ENCODE data around the gene NOTUM. TPM values are rescaled to one million over a fixed set of nuclear protein-coding genes. Genes with fewer than 3 reads are reported as not detected.

NOTUM gene
- total RNA-seq, 4 donors from 2014 or later: 1.1 to 11.5 (median 1.5) TPM

DNA sequence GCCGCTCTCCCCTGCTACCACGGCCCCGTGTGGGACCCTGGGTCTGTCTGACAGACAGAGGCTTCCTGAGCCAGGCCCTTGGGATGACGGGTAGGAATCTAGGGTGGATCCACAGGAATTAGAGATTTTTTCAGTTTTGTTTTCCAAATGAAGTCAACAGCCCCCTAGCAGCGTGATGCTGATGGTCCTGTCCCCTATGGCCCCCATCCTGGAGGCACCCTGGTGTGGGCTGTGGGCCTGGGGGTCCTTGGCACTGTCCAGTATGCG, 46.2 kb upstream of the NOTUM start:
- H3K4me3 ChIP-seq: no peak overlapping the region
- peaks cover 33% of the 10 kb centered on the region for H3K4me1 ChIP-seq
- no peak for DNase-seq (ENCODE audit: low spot score in 2 of 2)
- no CpG with 5 or more reads among the region's 6 CpGs for WGBS
- no peaks in the 10 kb centered on the region for H3K27me3 ChIP-seq
- H3K27ac ChIP-seq: no peak overlapping the region
- TF ChIP-seq EP300 (IDR thresholded peaks at IDR 0.05): no peak
- no peak for TF ChIP-seq POLR2A (IDR thresholded peaks at IDR 0.05)
- TF ChIP-seq, protein P1, sequence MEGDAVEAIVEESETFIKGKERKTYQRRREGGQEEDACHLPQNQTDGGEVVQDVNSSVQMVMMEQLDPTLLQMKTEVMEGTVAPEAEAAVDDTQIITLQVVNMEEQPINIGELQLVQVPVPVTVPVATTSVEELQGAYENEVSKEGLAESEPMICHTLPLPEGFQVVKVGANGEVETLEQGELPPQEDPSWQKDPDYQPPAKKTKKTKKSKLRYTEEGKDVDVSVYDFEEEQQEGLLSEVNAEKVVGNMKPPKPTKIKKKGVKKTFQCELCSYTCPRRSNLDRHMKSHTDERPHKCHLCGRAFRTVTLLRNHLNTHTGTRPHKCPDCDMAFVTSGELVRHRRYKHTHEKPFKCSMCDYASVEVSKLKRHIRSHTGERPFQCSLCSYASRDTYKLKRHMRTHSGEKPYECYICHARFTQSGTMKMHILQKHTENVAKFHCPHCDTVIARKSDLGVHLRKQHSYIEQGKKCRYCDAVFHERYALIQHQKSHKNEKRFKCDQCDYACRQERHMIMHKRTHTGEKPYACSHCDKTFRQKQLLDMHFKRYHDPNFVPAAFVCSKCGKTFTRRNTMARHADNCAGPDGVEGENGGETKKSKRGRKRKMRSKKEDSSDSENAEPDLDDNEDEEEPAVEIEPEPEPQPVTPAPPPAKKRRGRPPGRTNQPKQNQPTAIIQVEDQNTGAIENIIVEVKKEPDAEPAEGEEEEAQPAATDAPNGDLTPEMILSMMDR (IDR thresholded peaks at IDR 0.05): no peak
- no peak for TF ChIP-seq POLR2AphosphoS5 (IDR thresholded peaks at IDR 0.05)
- H3K36me3 ChIP-seq: peaks cover 16% of the 10 kb centered on the region
- H3K9me3 ChIP-seq: no peaks in the 10 kb centered on the region

DNA sequence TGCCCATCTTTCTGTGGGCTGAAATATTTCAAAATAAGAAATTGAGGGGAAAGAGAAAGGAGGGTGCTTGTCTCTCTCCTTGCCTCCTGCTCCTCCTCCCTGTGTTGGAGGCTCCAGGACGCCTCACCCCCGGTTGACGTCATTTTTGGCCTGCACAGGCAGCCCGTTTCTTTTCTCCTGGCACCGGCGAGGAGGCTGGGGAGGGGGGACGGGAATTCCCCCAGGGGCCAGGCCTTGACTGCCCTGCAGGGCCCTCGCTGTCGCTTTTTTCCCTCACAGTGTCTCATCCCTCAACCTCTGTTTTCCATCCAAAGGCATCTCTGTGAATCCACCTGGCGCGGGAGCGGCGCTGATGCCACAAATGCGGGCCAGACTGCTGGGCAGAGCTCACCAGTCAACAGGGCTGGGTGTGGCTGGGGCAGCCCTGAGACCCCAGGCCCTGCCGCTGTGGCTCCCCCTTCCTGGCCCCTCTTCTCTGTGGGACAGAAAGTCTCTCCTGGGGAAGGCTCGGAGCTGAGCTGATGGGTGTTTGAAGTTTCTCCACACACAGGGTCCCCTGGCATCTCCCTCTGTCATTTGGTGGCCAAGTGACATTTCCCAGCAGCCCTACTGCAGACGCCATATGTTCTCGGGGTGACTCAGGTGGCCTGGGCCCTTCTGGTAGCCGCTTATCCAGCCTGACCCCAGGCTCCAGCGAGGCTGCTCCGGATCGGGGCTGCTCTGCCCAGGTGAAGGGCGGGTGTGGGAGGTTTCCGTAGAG, 45.7 kb upstream of the NOTUM start:
- no peaks in the 10 kb centered on the region for H3K9me3 ChIP-seq
- no peak overlapping the region for H3K4me3 ChIP-seq
- H3K4me1 ChIP-seq: peaks cover 33% of the 10 kb centered on the region
- no peak for TF ChIP-seq EP300 (IDR thresholded peaks at IDR 0.05)
- TF ChIP-seq, protein P1 (IDR thresholded peaks at IDR 0.05): no peak
- no peak for TF ChIP-seq POLR2AphosphoS5 (IDR thresholded peaks at IDR 0.05)
- TF ChIP-seq POLR2A (IDR thresholded peaks at IDR 0.05): no peak
- H3K27ac ChIP-seq: no peak overlapping the region
- H3K36me3 ChIP-seq: peaks cover 11% of the 10 kb centered on the region
- no peak for DNase-seq (ENCODE audit: low spot score in 2 of 2)
- H3K27me3 ChIP-seq: no peaks in the 10 kb centered on the region
- 54% methylated on average over 21 of the region's 24 CpGs for WGBS

DNA sequence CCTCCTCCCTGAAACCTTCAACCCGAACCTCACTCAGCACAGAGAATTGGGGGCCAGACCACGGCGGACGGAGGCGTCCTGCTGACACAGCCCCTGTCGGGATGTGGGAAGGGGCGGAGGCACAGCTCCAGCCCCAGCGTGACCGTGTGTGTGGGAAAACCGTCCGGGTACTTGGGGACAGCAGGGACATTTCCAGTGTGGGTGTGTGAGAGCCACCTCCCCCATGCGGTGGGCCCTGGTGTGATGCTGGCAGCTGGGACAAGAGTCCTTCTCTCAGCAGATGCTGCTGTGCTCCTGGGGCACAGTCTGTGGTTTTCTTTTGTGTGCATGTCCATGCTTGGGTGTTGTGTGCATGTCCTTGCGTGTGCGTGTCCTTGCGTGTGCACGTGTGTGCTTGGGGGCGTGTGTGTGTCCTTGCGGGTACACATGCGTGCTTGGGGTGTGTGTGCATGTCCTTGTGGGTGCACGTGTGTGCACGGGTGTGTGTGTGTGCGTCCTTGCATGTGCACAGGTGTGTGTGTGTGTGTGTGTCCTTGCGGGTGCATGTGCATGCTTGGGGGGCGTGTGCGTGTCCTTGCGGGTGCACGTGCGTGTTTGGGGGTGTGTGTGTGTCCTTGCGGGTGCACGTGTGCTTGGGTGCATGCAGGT, 44.8 kb upstream of the NOTUM start:
- no peak overlapping the region for H3K4me3 ChIP-seq
- no peak for DNase-seq (ENCODE audit: low spot score in 2 of 2)
- WGBS: 61% methylated on average over 20 of the region's 30 CpGs

DNA sequence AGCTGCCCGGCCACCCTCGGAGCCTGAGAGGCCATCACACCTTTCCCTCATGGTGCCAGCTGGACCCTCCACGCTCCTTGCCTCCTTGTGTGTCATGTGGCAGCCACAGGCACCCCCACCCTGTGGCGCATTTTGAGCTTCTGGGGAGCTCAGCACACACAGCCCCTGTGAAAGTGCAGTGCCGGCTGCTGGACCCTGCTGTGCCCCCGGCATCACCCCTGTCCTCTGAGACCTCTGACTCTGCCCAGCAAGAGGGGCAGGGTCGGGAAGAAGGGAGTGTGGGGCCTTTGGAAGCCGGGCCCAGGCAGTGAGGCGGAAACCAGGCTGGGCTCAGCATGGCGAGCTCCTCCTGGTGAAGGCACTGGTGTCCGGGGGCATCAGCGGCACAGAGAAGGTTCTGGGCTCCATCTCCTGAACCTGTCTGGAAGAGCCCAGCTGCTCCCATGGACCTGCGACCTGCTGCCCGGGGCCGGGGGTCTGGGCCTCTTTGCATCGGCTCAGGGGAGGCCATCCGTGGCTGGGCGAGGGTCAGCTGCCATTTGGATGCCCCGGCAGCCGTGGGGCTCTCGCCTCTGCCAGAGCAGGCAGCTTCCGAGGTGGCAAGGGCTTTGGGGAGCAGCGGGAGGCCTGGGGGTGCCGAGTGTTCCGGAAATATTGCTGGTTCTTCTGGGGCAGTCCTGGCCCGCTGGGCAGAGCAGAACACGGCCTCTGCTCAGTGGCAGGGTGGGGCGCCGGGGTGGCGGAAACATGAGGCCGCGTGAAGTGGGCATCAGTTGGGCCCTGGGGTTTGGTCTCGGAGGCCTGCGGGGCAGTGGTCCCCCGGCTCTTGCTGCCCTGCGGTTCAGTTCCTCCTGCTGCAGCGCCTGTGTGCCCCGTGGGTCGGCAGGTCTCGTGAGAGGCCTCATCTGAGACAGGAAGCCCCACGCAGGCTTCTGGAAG, 43.8 kb upstream of the NOTUM start:
- no peaks in the 10 kb centered on the region for H3K9me3 ChIP-seq
- H3K27ac ChIP-seq: peak overlapping the region; percentile 39
- H3K27me3 ChIP-seq: no peaks in the 10 kb centered on the region
- DNase-seq (ENCODE audit: low spot score in 2 of 2): no peak
- H3K4me3 ChIP-seq: no peak overlapping the region
- 100% methylated on average over 7 of the region's 41 CpGs for WGBS
- H3K4me1 ChIP-seq: peaks cover 38% of the 10 kb centered on the region
- TF ChIP-seq, protein P1 (IDR thresholded peaks at IDR 0.05): no peak
- no peak for TF ChIP-seq POLR2AphosphoS5 (IDR thresholded peaks at IDR 0.05)
- no peak for TF ChIP-seq POLR2A (IDR thresholded peaks at IDR 0.05)
- no peak for TF ChIP-seq EP300 (IDR thresholded peaks at IDR 0.05)
- H3K36me3 ChIP-seq: peaks cover 7% of the 10 kb centered on the region

More for the DNA sequence above, 44.8 kb upstream of the NOTUM start:
- H3K27ac ChIP-seq: no peak overlapping the region
- H3K9me3 ChIP-seq: no peaks in the 10 kb centered on the region
- no peak for TF ChIP-seq POLR2A (IDR thresholded peaks at IDR 0.05)
- TF ChIP-seq EP300 (IDR thresholded peaks at IDR 0.05): no peak
- TF ChIP-seq, protein P1 (IDR thresholded peaks at IDR 0.05): no peak
- no peak for TF ChIP-seq POLR2AphosphoS5 (IDR thresholded peaks at IDR 0.05)
- H3K27me3 ChIP-seq: no peaks in the 10 kb centered on the region
- peaks cover 33% of the 10 kb centered on the region for H3K4me1 ChIP-seq
- H3K36me3 ChIP-seq: peaks cover 7% of the 10 kb centered on the region
